ENCODE measurements around the gene CMTM5. TPM values are rescaled to one million over a fixed set of nuclear protein-coding genes. Genes with fewer than 3 reads are reported as not detected.
"Not testable (repeated sequence)": the region's sequence is repeated elsewhere in the genome, so short reads cannot be mapped to it uniquely, and the experiment has no call there.

The CMTM5 gene
- total RNA-seq, 1 donor from 2014 or later: not detected

GRCh38 chr14:23385642-23386265 lies 8.9 kb downstream of the CMTM5 start:
- Histone ChIP-seq H3K9me3 (no peaks in the 10 kb centered on the region), H3K27me3 (no peaks in the 10 kb centered on the region), H3K27ac (no peak overlapping the region), H3K4me3 (no peak overlapping the region), H3K36me3 (no peaks in the 10 kb centered on the region), H3K4me1 (no peaks in the 10 kb centered on the region)
- intact Hi-C loops (cut with DNase I): no loop called here
- no peak for DNase-seq (ENCODE audit: extremely low spot score in 2 of 2)
- TF ChIP-seq, protein P1, sequence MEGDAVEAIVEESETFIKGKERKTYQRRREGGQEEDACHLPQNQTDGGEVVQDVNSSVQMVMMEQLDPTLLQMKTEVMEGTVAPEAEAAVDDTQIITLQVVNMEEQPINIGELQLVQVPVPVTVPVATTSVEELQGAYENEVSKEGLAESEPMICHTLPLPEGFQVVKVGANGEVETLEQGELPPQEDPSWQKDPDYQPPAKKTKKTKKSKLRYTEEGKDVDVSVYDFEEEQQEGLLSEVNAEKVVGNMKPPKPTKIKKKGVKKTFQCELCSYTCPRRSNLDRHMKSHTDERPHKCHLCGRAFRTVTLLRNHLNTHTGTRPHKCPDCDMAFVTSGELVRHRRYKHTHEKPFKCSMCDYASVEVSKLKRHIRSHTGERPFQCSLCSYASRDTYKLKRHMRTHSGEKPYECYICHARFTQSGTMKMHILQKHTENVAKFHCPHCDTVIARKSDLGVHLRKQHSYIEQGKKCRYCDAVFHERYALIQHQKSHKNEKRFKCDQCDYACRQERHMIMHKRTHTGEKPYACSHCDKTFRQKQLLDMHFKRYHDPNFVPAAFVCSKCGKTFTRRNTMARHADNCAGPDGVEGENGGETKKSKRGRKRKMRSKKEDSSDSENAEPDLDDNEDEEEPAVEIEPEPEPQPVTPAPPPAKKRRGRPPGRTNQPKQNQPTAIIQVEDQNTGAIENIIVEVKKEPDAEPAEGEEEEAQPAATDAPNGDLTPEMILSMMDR (IDR thresholded peaks at IDR 0.05): no peak
- TF ChIP-seq POLR2A (IDR thresholded peaks at IDR 0.05): no peak
- no peak for TF ChIP-seq POLR2AphosphoS5 (IDR thresholded peaks at IDR 0.05; ENCODE audit: insufficient read depth in 1 of 2, low read depth in 1 of 2)

GRCh38 chr14:23386266-23386657 lies 9.4 kb downstream of the CMTM5 start:
- intact Hi-C loops (cut with DNase I): not testable (repeated sequence)

DNA sequence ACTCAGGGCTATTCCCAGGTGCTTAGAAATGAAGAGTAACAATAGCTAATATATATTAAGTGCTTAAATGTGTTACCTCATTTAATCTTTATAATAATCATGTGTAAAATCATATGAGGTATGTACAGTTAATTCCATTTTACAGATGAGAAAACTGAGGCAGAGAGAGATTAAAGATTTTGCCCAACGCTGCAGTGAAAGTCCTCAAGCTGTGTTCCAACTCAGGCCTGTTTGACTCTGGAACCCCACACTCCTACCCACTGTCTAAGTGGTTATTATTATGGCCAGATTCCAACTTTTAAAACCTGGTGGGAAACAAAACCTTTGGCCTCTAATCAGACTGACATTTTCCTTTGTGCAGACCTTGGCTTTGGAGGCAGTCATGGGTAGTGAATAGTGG lies 10.2 kb downstream of the CMTM5 start:
- no peaks in the 10 kb centered on the region for H3K9me3 ChIP-seq
- H3K27ac ChIP-seq: no peak overlapping the region
- TF ChIP-seq POLR2AphosphoS5 (IDR thresholded peaks at IDR 0.05; ENCODE audit: insufficient read depth in 1 of 2, low read depth in 1 of 2) (no peak), POLR2A (IDR thresholded peaks at IDR 0.05) (no peak)
- TF ChIP-seq, protein P1 (IDR thresholded peaks at IDR 0.05): no peak
- intact Hi-C loops (cut with DNase I): no loop called here
- H3K4me1 ChIP-seq: no peaks in the 10 kb centered on the region
- no peaks in the 10 kb centered on the region for H3K36me3 ChIP-seq
- H3K27me3 ChIP-seq: no peaks in the 10 kb centered on the region
- no peak overlapping the region for H3K4me3 ChIP-seq
- DNase-seq (ENCODE audit: extremely low spot score in 2 of 2): no peak

More at GRCh38 chr14:23386266-23386657, 9.4 kb downstream of the CMTM5 start:
- not testable (repeated sequence) for H3K4me1 ChIP-seq; H3K9me3 ChIP-seq; H3K27me3 ChIP-seq; H3K27ac ChIP-seq; H3K4me3 ChIP-seq; DNase-seq (ENCODE audit: extremely low spot score in 2 of 2); H3K36me3 ChIP-seq

DNA sequence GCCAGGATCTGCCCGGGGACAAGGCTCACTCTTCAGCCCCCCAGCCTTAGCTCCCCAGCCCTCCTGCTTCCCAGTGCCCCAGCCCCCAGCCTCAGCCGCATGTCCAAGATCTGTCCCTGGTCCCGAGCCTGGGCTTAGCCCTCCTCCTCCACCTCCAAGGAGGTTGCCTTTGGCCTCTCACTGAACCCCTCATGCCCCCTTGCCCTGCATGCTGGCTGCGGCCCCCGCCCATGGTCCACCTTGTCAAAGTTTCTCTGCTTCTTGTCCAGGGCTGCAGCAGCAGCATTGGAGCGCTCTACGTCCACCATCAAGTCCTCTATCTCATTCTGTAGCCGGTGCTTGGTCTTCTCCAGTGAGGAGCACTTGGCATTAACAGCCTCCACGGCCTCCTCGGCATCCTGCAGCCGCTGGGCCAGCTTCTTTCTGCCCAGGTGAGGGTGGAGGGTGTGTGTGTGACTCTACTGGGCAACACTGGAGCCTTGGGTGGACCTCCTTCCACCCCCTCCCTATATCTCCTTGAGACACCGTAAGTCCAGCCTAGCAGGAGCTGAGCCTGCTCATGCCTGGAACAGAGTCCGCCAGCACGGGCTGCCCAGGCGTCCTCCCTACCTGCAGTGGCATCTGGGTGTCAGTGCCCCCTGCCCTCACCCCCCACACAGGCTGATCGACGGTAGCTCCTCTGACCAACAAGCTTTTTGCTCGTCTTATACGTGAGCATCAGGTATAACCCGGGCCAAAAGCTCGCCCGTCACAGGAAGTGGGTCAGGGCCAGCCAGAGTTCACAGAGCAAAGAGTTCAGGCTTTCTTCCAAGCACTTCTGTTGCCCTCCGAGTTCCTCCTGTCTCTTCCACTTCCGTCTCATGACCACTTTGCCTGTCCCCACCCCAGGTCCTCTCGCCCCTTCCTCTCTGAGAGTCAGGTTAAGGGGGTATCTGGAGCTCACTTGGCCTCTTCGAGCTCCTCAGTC lies 11.4 kb downstream of the CMTM5 start:
- no peaks in the 10 kb centered on the region for H3K9me3 ChIP-seq
- TF ChIP-seq POLR2AphosphoS5 (IDR thresholded peaks at IDR 0.05; ENCODE audit: insufficient read depth in 1 of 2, low read depth in 1 of 2) (no peak), POLR2A (IDR thresholded peaks at IDR 0.05) (no peak)
- TF ChIP-seq, protein P1 (IDR thresholded peaks at IDR 0.05): no peak
- no peaks in the 10 kb centered on the region for H3K36me3 ChIP-seq
- intact Hi-C loops (cut with DNase I): no loop called here
- H3K4me3 ChIP-seq: no peak overlapping the region
- no peak for DNase-seq (ENCODE audit: extremely low spot score in 2 of 2)
- no peak overlapping the region for H3K27ac ChIP-seq
- H3K4me1 ChIP-seq: no peaks in the 10 kb centered on the region
- H3K27me3 ChIP-seq: no peaks in the 10 kb centered on the region

GRCh38 chr14:23388996-23389395 lies 12.2 kb downstream of the CMTM5 start:
- Histone ChIP-seq H3K27ac (no peak overlapping the region), H3K4me3 (no peak overlapping the region), H3K27me3 (no peaks in the 10 kb centered on the region), H3K36me3 (no peaks in the 10 kb centered on the region), H3K4me1 (no peaks in the 10 kb centered on the region), H3K9me3 (no peaks in the 10 kb centered on the region)
- DNase-seq (ENCODE audit: extremely low spot score in 2 of 2): no peak
- intact Hi-C loops (cut with DNase I): no loop called here
- TF ChIP-seq, protein P1 (IDR thresholded peaks at IDR 0.05): no peak
- TF ChIP-seq POLR2AphosphoS5 (IDR thresholded peaks at IDR 0.05; ENCODE audit: insufficient read depth in 1 of 2, low read depth in 1 of 2): no peak
- TF ChIP-seq POLR2A (IDR thresholded peaks at IDR 0.05): no peak
